Measurements from ENCODE around the gene ABHD12.

ABHD12 gene

DNA sequence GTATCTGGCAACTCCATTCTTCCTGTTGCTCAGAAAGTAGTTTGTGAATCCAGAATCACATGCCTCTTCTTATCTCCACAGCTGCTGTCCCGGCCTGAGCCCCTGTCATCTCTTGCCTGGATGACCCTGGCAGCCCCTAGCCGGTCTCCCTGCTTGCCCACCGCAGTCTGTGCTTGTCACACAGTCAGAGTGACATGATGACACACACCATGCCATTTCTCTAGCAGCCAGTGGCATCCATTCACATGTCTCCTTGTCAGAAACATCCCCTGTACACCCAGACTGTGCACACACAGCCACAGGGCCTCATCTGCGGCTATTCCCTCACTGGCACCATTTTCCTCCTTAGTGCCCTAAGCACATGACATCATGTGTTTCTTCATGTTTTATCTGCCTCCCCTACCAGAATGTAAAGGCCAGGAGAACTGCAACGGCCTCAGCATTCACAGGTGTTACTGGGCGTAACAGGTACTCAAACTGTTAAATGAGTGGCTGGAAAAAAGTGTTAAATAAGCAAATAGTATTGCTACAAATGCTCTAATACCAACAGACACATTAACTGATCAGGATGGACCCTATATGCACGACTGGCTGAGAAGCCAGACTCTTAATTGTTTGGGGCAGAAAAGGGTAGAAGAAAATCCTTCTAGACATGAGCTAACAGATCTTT lies 9.6 kb downstream of the ABHD12 start:
- no peak for DNase-seq

DNA sequence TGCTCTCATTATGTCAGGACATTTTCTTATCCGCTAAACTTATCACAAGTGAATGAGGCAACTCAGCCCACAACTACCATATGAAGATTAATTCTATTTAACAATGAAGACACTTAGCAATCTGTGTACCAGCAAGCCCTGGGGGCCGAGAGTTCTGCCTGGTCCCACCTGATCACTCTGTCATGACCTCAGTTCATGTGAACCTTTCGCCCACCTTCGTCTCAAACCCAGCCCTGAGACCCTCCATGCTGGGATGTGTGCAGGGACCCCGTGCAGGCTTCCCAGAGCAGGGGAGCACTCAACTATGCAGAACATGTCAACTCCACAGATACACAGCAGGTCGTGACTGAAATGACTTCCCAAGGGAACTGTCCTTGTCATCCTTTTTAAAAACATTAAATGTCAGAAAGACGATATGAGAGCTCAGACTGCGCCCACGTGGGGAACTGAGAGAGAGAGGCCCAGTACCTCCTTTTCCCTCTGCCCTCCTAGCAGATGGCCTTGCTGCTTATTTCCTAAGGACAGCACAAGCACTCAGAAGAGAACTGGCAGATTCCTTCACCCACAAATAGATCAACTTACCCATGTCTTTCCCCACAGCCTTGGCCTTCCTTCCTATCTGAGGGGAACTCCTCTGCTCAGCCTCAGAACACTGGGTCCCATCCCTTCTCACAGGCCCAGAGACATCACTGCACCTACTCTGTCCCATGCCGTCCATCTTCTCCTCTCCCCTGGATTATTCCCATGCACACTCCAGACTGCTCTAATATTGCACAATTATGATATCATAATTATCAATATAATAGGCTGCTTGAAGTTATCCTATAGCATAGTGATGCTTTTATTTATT lies 11.5 kb downstream of the ABHD12 start:
- DNase-seq, result no peak

- no peak for DNase-seq
Measured at GRCh38 chr20:25378189-25378883, 12.3 kb downstream of the ABHD12 start.

DNA sequence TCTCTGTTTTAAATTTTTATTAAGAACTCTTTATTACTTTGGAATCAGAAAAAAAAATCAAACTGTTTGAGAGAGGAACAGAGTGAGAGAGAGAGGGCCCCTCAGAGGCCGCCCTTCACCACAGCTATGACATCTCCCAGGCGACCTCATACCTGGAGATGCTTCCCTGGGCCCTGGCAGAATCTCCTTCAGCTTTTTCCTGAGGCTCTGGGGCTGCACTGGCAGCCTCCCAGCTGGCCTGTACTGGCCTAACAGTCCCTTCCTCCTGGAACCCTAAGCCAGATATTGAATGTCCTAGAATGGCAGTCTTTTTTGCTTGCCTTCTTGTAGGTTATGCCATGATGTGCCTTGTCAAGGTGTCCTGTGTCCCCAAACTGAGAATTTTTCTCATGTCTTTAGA lies 13.7 kb downstream of the ABHD12 start:
- no peak for DNase-seq

DNA sequence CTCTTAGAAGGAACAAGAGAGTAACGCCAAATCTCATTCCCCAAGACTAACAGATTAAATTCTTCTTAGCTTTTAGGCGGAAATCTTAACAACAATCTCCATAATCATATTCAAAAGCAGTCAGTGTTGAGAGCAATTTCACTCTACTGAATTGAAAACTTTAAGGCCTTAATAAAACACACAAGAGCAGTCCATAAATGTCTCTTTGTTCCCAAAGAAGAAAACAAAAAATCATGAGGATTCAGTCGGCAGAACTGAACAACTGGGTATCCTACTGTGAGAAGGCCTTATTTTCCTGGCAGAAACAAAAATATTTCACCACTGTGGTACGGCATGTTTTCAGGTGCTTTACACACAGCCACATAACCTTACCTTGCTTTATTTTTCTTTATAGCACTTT lies 14.4 kb downstream of the ABHD12 start:
- DNase-seq, result no peak

DNA sequence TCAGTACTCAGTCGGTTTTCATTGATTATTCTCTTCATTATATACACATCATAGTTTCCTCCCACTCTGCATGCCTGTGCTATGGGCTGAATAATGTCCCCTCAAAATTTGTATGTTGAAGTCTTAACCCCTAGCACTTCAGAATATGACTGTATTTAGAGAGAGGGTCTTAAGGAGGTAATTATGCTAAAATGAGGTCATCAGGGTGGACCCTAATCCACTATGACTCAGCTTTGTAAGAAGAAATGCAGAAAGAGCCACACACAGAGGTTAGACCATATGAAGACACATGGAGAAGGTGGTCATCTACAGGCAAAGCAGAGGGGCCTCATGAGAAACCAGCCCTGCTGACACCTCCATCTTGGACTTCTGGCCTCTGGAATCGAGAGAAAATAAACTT lies 15.8 kb downstream of the ABHD12 start:
- no peak for DNase-seq

DNA sequence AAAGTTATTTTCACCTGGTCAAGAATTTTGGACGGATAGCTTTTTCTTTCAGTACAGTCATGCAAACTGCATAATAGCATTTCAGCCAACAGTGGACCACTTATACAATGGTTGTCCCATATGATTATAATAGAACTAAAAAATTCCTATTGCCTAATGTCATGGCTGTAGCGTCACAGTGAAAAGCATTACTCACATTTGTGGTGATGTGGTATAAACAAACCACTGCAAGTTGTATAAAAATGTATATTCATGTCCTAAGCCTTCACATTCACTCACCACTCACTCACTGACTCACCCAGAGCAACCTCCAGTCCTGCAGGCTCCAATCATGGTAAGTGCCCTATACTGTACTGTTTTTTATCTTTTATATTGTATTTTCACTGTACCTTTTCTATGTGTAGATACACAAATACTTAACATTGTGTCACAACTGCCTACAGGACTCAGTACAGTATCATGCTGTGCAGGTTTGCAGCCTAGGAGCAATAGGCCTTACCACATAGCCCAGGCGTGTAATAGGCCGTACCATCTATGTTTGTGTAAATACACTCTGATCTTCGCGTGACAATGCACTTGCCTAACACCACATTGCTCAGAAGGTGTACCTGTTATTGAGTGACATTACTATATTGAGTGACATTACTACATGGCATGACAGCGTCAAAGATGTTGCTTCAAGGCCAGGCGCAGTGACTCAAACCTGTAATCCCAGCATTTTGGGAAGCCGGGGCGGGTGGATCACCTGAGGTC lies 17.9 kb downstream of the ABHD12 start:
- no peak for DNase-seq

DNA sequence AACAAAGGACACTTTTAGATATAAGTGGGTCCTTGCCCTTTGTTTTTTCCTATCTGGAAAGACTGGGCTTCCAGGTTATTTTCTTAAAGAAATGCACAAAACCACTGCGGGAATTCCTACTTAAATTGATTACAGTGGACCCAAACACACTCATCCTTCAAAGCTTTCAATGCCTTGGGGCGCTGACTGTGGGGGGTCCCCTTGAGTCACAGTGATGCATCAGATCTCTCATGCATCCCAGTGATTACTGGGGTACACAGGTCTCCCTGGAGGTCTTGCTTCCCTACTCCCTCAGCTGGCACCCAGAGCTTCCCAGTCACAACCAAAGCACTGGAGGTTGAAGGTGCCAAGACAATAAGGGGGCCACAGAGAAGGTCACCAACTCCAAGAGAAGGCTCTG lies 20.7 kb downstream of the ABHD12 start:
- DNase-seq, result no peak

- no peak for DNase-seq
Measured at GRCh38 chr20:25369529-25369928, 21.1 kb downstream of the ABHD12 start.

DNA sequence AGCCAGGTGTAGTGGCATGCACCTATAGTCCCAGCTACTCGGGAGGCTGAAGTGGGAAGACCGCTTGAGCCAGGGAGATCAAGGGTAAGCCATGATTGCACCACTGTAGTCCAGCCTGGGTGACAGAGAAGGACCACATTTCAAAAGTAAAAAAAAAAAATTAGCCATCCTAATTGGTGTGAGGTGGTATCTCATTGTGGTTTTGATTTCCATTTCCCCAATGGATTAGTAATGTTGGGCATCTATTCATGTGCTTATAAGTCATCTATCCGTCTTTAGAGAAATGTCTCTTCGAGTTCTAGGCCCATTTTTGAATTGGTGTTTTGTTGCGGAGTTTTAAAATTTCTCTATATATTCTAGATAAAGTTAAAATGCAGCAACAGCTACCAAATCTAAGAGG lies 21.7 kb downstream of the ABHD12 start:
- no peak for DNase-seq

DNA sequence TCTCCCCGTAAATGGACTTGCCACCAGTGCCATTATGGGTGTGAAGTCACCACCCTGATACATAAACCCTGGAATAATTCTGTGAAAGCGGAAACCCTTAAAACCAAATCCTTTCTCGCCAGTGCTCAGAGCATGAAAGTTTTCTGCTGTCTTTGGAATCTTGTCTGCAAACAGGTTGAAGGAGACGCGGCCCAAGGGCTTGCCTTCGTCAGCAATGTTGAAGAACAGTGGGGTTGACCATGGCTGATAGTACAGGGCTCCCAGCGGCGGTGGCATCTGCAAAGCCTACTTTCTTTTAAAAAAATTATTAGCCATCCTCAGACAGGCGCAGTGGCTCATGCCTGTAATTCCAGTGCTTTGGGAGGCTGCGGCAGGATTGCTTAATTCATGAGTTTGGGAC lies 22.1 kb downstream of the ABHD12 start:
- DNase-seq, result no peak

DNA sequence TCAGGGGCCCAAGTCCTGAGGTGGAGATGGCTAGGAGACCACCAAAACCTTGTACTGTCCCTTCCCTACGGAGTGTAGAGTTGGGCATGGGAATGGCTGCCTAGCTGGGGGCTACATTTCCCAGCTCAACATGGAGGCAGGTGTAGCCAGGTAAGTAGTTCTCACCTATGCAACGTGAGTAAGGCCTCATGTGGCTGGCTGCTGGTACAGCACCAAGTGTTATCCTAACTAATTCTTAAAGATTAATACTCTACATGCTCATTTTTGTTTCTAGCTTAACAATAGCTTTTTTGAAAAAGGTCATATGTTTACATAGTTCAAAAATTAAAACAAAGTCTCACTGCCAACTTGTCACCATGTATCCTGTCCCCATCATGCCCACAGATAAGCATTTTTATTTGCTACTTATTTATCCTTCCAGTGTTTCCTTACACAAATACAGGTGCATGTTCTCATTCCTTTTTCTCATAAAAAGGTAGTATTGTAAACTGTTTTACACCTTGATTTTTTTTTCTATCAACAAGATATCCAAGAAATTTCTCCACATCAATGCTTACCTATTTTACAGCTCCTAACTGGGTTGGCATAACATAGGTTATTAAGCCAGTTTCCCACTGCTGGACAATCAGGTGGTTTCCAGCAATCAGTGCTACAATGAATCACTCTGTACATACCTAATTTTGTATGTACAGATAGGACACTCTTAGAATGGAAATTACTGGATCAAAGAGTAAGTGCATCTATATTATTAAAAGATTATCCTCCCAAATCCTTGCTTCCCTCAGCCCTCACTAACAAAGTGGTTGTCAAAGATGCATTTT lies 25.5 kb downstream of the ABHD12 start:
- DNase-seq, result no peak

DNA sequence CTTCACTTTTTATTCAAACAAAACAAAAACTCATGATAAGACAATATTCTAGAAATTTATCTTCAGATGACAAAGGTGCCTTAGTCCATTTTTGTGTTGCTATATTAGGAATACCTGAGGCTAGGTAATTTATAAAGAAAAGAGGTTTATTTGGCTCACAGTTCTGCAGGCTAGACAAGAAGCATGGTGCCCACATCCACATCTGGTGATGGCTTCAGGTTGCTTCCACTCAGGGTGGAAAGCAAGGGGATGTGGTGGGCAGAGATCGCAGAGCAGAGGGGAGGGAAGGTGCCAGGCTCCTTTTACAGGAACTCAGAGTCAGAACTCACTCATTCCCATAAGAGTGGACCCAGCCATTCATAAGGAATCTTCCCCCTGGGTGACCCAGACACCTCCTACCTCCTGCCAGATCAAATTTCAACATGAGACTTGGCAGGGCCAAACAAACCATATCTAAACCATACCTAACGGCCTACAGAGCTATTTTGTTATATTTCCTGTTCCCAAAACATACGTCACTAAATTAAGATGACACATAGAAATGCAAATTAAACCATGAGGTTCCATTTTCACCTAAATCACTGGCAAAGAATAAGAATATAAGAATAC lies 26.4 kb downstream of the ABHD12 start:
- DNase-seq, result no peak

GRCh38 chr20:25361287-25361683 lies 29.4 kb downstream of the ABHD12 start:
- DNase-seq, result no peak

- no peak for DNase-seq
Measured at GRCh38 chr20:25360631-25361286, 29.9 kb downstream of the ABHD12 start.

GRCh38 chr20:25356271-25356933 lies 34.2 kb downstream of the ABHD12 start:
- no peak for DNase-seq

GRCh38 chr20:25355866-25356265 lies 34.8 kb downstream of the ABHD12 start:
- DNase-seq, result no peak

- DNase-seq, result no peak
Measured at GRCh38 chr20:25355011-25355595, 35.5 kb downstream of the ABHD12 start.

DNA sequence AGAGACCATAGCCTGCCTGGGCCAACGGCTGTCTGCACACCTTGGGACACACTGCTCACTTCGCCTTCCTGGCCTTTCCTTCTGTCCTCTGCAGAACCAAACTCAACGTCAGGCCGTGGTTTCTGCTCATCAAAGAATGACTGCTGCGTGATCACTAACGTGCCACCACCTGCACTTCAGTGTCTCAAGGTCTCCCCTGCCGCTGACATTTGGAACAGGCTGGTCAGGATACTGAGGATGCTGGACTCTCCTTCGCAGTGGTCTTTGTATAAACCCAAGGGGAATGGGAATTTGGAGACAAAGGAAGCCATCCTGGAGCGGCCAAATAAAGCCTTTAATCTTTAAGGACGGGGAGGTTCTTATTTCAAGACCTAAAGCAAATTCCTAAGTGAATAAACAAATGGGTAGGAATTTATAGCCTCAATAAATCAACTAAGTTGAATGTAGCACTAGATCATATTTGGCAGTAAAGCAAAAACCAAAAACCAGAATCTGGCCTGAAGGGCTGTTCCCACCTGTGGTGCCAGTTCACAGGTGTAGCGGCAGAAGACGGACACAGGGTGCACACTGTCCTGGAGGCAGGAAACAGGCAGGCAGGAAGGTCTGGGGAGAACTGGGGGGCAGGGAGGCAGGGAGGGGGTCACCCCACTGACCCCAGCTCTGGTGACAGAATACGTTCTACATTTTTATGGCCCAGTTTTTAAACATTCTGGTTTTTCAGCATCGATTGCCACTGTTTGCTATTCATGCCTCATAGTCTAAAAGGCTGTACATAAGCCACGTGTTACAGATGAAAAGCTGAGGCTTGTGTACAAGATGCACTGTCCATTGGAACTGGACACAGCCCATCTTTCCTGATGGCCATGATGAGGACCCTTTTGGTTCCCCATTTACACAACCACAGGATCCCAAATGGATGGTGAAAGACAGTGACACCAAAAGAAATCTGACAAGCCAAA lies 36.6 kb downstream of the ABHD12 start:
- DNase-seq, result no peak
